Small intestine (tissue), 7 donors: Measurements from ENCODE around the gene XPO6. TPM values are rescaled to one million over a fixed set of nuclear protein-coding genes. Genes with fewer than 3 reads are reported as not detected.

Experiments
- DNase-seq, 2 donors: peaks; one replicate each; pipeline versions ENCODE4 v3.0.0 to v3.0.0-alpha.2; 2013
- FAIRE-seq: peaks from 2 replicates; lab custom pipeline; 2012; peaks lifted over from hg19 to GRCh38; lab: Jason Lieb, UNC
- H3K27ac ChIP-seq, 3 donors: one replicate each; pipeline ENCODE4 v1.5.1; 2013; ENCODE audit warnings: low read length in 2 of 3, mild to moderate bottlenecking in 2 of 3, control low read depth in 1 of 3, inconsistent platforms in 1 of 3, low read depth in 1 of 3, moderate library complexity in 1 of 3
- H3K27me3 ChIP-seq, 3 donors: one replicate each; pipeline ENCODE4 v1.6.1; 2013; ENCODE audit warnings: low read length in 3 of 3, inconsistent platforms in 1 of 3; ENCODE audit not compliant: control insufficient read depth in 3 of 3, insufficient read depth in 3 of 3
- H3K36me3 ChIP-seq, 3 donors: one replicate each; pipeline ENCODE4 v1.6.1; 2013; ENCODE audit warnings: low read length in 3 of 3, inconsistent platforms in 1 of 3, low read depth in 1 of 3, mild to moderate bottlenecking in 1 of 3, moderate library complexity in 1 of 3; ENCODE audit not compliant: control insufficient read depth in 3 of 3, insufficient read depth in 2 of 3
- H3K4me1 ChIP-seq, 3 donors: one replicate each; pipeline ENCODE4 v1.6.1; 2013; ENCODE audit warnings: low read length in 2 of 3, inconsistent platforms in 1 of 3, low read depth in 1 of 3, mild to moderate bottlenecking in 1 of 3, moderate library complexity in 1 of 3; ENCODE audit not compliant: control insufficient read depth in 3 of 3, insufficient read depth in 2 of 3
- H3K4me3 ChIP-seq, 3 donors: one replicate each; pipeline ENCODE4 v1.5.1; 2013; ENCODE audit warnings: low read length in 3 of 3, control low read depth in 1 of 3, inconsistent platforms in 1 of 3, low read depth in 1 of 3, mild to moderate bottlenecking in 1 of 3, moderate library complexity in 1 of 3
- H3K9me3 ChIP-seq, 2 donors: one replicate each; pipeline ENCODE4 v1.6.1; 2013; ENCODE audit warnings: low read depth in 1 of 2, low read length in 1 of 2; ENCODE audit not compliant: control insufficient read depth in 2 of 2, insufficient read depth in 1 of 2
- WGBS, 3 donors: extraction: QIAGEN DNeasy Blood & Tissue Kit; methylation state at CpG; one replicate each; pipeline ENCODE4 v1.1.7; 2013; 5-methylcytosine and 5-hydroxymethylcytosine counted together
- polyA plus RNA-seq, 4 donors: library from polyadenylated mRNA; stranded (reverse) in 3 of 4; unstranded in 1 of 4; fragments of 200-250 nt in 3 of 4; fragments of 120-200 nt in 1 of 4; gene quantifications; one replicate each; pipeline versions ENCODE4 v1.2.1 to v1.2.3, GENCODE V29; 2013
- donor health status: healthy with polysubstance abuse.
- donor health status: control.
- donor health status: control.
- donor health status: Bipolar disorder and iron deficiency.
- donor health status: healthy.

XPO6 gene
- polyA plus RNA-seq, 4 donors = 51.1 to 78.1 (median 56.7) TPM

GRCh38 chr16:28107232-28107631 lies 104.5 kb downstream of the XPO6 start:
- FAIRE-seq (no peak), DNase-seq (no peak)
- Histone ChIP-seq H3K36me3 (peaks cover 21 to 72% (median 35%) of the 10 kb centered on the region in 3 donors), H3K9me3 (no peaks in the 10 kb centered on the region), H3K27me3 (no peaks in the 10 kb centered on the region), H3K4me1 (no peaks in the 10 kb centered on the region), H3K27ac (no peak overlapping the region), H3K4me3 (no peak overlapping the region)
- WGBS, 3 donors = 94 to 98% (median 98%) methylated on average over 8 of the region's 8 CpGs

GRCh38 chr16:28106467-28107215 lies 105.1 kb downstream of the XPO6 start:
- H3K27me3 ChIP-seq = no peaks in the 10 kb centered on the region
- no peaks in the 10 kb centered on the region for H3K4me1 ChIP-seq
- peaks cover 23 to 72% (median 33%) of the 10 kb centered on the region in 3 donors for H3K36me3 ChIP-seq
- H3K9me3 ChIP-seq = no peaks in the 10 kb centered on the region
- WGBS, 3 donors = 85 to 88% (median 86%) methylated on average over 5 of the region's 5 CpGs
- FAIRE-seq (no peak), DNase-seq (no peak)
- no peak overlapping the region for H3K4me3 ChIP-seq
- H3K27ac ChIP-seq = no peak overlapping the region

- Histone ChIP-seq H3K27me3 (no peaks in the 10 kb centered on the region), H3K36me3 (peaks cover 26 to 77% (median 35%) of the 10 kb centered on the region in 3 donors), H3K9me3 (no peaks in the 10 kb centered on the region), H3K27ac (no peak overlapping the region), H3K4me1 (no peaks in the 10 kb centered on the region), H3K4me3 (no peak overlapping the region)
- 90 to 95% (median 91%) methylated on average over 7 of the region's 7 CpGs for WGBS, 3 donors
- DNase-seq (no peak), FAIRE-seq (no peak)
These were observed 105.8 kb downstream of the XPO6 start for GRCh38 chr16:28105954-28106353.

DNA sequence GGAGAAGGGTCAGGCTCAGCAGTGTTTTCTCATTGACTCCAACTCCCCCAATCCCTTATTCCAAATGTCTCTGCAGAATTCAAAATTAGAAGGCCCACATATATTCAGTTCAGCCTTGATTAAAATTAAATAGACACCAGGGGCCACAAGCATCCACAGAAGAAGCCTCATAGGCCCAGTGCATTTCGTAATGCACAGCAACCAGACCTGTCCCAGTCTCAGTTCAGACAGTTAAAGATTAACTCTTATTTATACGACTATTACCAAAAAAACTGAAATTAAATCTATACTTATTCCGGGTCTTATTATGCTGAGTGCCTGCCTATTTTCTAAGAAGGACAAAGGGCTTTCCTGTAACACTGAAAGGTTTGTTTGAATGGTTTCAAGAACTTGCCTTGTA lies 106.5 kb downstream of the XPO6 start:
- no peak overlapping the region for H3K27ac ChIP-seq
- no peaks in the 10 kb centered on the region for H3K4me1 ChIP-seq
- H3K4me3 ChIP-seq = no peak overlapping the region
- WGBS, 3 donors = 34 to 65% (median 57%) methylated on average over 3 of the region's 3 CpGs
- DNase-seq (no peak), FAIRE-seq (no peak)
- peaks cover 30 to 82% (median 38%) of the 10 kb centered on the region in 3 donors for H3K36me3 ChIP-seq
- H3K27me3 ChIP-seq = no peaks in the 10 kb centered on the region
- H3K9me3 ChIP-seq = no peaks in the 10 kb centered on the region

GRCh38 chr16:28104404-28104803 lies 107.4 kb downstream of the XPO6 start:
- FAIRE-seq = no peak
- DNase-seq = no peak
- H3K4me3 ChIP-seq = no peak overlapping the region
- no peaks in the 10 kb centered on the region for H3K4me1 ChIP-seq
- H3K27me3 ChIP-seq = no peaks in the 10 kb centered on the region
- no peaks in the 10 kb centered on the region for H3K9me3 ChIP-seq
- peaks cover 33 to 86% (median 39%) of the 10 kb centered on the region in 3 donors for H3K36me3 ChIP-seq
- 94 to 97% (median 95%) methylated on average over 16 of the region's 16 CpGs for WGBS, 3 donors
- H3K27ac ChIP-seq = no peak overlapping the region

DNA sequence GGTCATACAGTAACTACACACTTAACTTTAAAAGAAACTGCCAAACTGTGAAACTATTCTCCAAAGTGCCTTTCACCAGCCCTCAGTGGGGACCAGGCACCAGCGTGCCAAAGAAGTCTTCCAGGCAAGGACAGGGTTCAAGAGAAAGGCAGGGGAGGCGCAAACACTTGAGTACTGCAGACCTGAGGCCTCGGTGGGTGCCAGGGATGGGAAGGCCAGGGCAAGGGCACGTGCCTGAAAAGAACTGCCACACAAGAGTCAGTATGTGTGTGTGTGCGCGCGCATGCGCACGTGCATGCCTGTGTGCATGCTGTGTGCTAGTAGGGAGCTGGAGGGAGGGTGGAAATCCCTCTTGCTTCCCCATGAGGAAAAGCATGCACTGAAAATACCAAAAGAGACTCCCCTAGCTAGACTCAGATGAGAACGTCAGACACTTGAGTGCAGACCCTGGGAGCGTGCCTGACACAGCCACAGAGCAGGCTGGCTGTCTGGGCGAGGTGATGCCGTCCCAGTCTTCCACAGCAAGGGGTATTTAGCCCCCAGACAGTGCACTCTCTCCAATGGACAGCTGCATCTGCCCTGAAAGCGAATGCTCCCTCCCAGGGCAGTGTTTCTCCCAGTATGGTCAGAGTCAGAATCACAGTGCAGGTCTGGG lies 108.1 kb downstream of the XPO6 start:
- Histone ChIP-seq H3K4me1 (no peaks in the 10 kb centered on the region), H3K36me3 (peaks cover 34 to 89% (median 40%) of the 10 kb centered on the region in 3 donors), H3K4me3 (no peak overlapping the region), H3K27ac (no peak overlapping the region), H3K27me3 (no peaks in the 10 kb centered on the region), H3K9me3 (no peaks in the 10 kb centered on the region)
- FAIRE-seq (no peak), DNase-seq (no peak)
- 94 to 97% (median 94%) methylated on average over 14 of the region's 14 CpGs for WGBS, 3 donors

- Histone ChIP-seq H3K27me3 (no peaks in the 10 kb centered on the region), H3K9me3 (no peaks in the 10 kb centered on the region), H3K27ac (no peak overlapping the region), H3K4me3 (no peak overlapping the region), H3K36me3 (peaks cover 31 to 92% (median 34%) of the 10 kb centered on the region in 3 donors), H3K4me1 (no peaks in the 10 kb centered on the region)
- FAIRE-seq (no peak), DNase-seq (no peak)
- 96 to 99% (median 97%) methylated on average over 6 of the region's 6 CpGs for WGBS, 3 donors
These were observed 110.3 kb downstream of the XPO6 start for GRCh38 chr16:28101533-28101890.

DNA sequence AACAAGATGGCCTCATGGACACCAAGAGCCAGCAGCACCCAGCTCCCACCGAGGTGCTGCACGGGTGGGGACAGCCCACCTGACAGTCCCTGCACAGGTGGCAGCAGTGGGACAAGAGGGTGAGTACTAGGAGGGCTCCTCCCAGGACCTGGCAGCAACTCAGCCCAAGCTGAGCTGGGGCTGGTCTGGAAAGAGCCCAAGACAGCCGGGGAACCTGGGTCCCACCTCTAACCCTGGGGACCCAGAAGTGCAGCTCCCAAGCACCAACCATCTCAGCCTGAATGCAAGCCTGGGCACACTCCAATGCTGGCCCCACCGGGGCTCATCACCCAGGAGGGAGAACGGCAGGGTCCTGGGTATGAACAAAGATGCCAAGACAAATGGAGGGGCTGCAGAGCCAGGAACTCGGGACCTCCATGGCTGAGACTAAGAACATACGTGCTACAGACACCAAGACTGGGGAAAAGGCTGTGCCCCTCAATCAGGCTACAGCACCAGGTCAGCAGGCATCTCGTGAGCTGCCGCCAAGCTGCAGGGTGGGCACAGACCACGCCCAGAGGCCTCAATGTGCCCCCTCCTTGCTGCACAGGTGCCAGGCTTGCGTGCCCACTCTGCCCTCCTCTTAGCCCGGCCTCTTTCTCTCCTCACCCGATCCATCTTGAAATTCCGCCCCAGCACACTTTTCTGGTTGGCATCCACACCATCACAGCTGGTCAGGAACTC lies 110.8 kb downstream of the XPO6 start:
- DNase-seq (no peak), FAIRE-seq (no peak)
- Histone ChIP-seq H3K27me3 (no peaks in the 10 kb centered on the region), H3K4me1 (no peaks in the 10 kb centered on the region), H3K4me3 (no peak overlapping the region), H3K9me3 (no peaks in the 10 kb centered on the region), H3K27ac (no peak overlapping the region), H3K36me3 (peaks cover 31 to 88% (median 32%) of the 10 kb centered on the region in 3 donors)
- WGBS, 3 donors = 95 to 97% (median 96%) methylated on average over 14 of the region's 14 CpGs
